Tibial nerve (tissue), 4 donors: ENCODE data around the gene NEK4.

Experiments
- CTCF ChIP-seq, 5 experiments: fragments of 200-600 bp in 3 of 5; fragments of 450-650 bp in 2 of 5; sonication (generic) in 3 of 5; IDR thresholded peaks; one replicate each; pipeline ENCODE4 v1.5.1; 2016 to 2019; ENCODE audit warnings: antibody characterized with exemption in 5 of 5, mild to moderate bottlenecking in 3 of 5, moderate library complexity in 2 of 5
- EP300 ChIP-seq, 2 donors: sonication (generic); formaldehyde crosslinking; IDR thresholded peaks; one replicate each; pipeline ENCODE4 v1.6.1; 2017; ENCODE audit warnings: antibody characterized with exemption in 2 of 2, mild to moderate bottlenecking in 1 of 2
- POLR2A ChIP-seq, 2 donors: fragments of 450-650 bp; IDR thresholded peaks; one replicate each; pipeline ENCODE4 v1.6.1; 2017; ENCODE audit warnings: antibody characterized with exemption in 2 of 2, mild to moderate bottlenecking in 2 of 2, moderate library complexity in 2 of 2

GRCh38 chr3:52796411-52796810 is 25.7 kb upstream of the NEK4 start:
- no peak for TF ChIP-seq POLR2A (IDR thresholded peaks at IDR 0.05)
- no peak for TF ChIP-seq CTCF (IDR thresholded peaks at IDR 0.05)
- TF ChIP-seq EP300 (IDR thresholded peaks at IDR 0.05): no peak
